MCF 10A (cell line): ENCODE data around the gene PLEKHG7. TPM values are rescaled to one million over a fixed set of nuclear protein-coding genes. Genes with fewer than 3 reads are reported as not detected.

ENCODE experiments used
- BruUV-seq: library from RNA; stranded (reverse); fragments of 400-500 nt; replicated peaks from 2 replicates; lab custom pipeline; 2021; lab: Mats Ljungman, UMichigan
- CTCF ChIA-PET: fragments of 300-600 bp; sonication (Branson Sonifier 250); formaldehyde crosslinking; extraction: SDS; loops from one replicate; lab custom pipeline; 2021; ENCODE audit warnings: antibody characterized with exemption, inconsistent platforms; lab: Yijun Ruan, JAX
- POLR2A ChIA-PET: fragments of 300-600, 350-650 bp; sonication (Branson Sonifier 250); formaldehyde crosslinking; extraction: SDS; loops from one replicate; lab custom pipeline; 2020; ENCODE audit warnings: antibody characterized with exemption, inconsistent platforms; lab: Yijun Ruan, JAX
- DNase-seq: peaks from one replicate; pipeline ENCODE4 v3.0.0-alpha.2; 2018; ENCODE audit not compliant: unreplicated experiment
- H3K27ac Mint-ChIP-seq: one replicate; pipeline ENCODE4 v1.8.0; 2022; ENCODE audit warnings: mild to moderate bottlenecking, low read depth, mixed read lengths; ENCODE audit not compliant: unreplicated experiment
- H3K27me3 Mint-ChIP-seq: one replicate; pipeline ENCODE4 v1.8.0; 2022; ENCODE audit warnings: mixed read lengths; ENCODE audit not compliant: insufficient read depth, unreplicated experiment
- H3K36me3 Mint-ChIP-seq: one replicate; pipeline ENCODE4 v1.8.0; 2022; ENCODE audit warnings: mild to moderate bottlenecking, moderate library complexity, mixed read lengths; ENCODE audit not compliant: insufficient read depth, unreplicated experiment
- H3K4me1 Mint-ChIP-seq: one replicate; pipeline ENCODE4 v1.8.0; 2022; ENCODE audit warnings: mixed read lengths; ENCODE audit not compliant: insufficient read depth, unreplicated experiment
- H3K4me3 Mint-ChIP-seq: one replicate; pipeline ENCODE4 v1.8.0; 2022; ENCODE audit warnings: mild to moderate bottlenecking, moderate library complexity, mixed read lengths; ENCODE audit not compliant: unreplicated experiment
- H3K9me3 Mint-ChIP-seq: one replicate; pipeline ENCODE4 v1.8.0; 2022; ENCODE audit warnings: mixed read lengths; ENCODE audit not compliant: unreplicated experiment
- intact Hi-C: fragments of 100-400 bp; cut with micrococcal nuclease; formaldehyde crosslinking; loops from 2 replicates; pipeline ENCODE4 v1.14.1; 2022
- total RNA-seq: library from RNA; stranded (reverse); gene quantifications from 2 replicates; pipeline ENCODE4 v1.2.3, GENCODE V29; 2022
- TF ChIP-seq, protein P1 (sequence below): fragments of 200-600 bp; IDR thresholded peaks from one replicate; pipeline ENCODE4 v1.8.0; 2022; ENCODE audit warnings: antibody characterized with exemption, mild to moderate bottlenecking; ENCODE audit not compliant: unreplicated experiment

The PLEKHG7 gene
- total RNA-seq, 1 experiment from 2014 or later = not detected

DNA sequence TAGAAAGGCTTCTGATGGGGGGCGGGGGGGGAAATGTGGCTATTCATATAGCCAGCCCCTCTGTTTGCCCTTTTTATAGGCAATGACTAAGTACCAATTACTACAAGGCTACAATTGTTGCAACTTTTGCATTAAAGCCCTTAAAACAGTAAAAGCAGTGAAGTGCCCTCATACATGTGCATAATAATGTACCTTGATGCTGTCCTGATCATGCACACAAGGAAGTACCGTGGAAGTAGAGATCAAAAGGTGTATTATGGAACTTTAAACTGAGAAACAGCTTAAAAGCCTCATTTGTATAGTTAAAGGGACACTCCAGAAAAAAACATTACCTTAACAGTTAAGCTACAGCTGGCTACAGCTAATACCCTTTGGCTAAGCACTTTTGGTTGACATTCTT lies 111.8 kb downstream of the PLEKHG7 start:
- Mint-ChIP-seq H3K36me3 (peaks cover 30% of the 10 kb centered on the region), H3K9me3 (no peaks in the 10 kb centered on the region), H3K27ac (no peak overlapping the region), H3K27me3 (no peaks in the 10 kb centered on the region), H3K4me3 (no peak overlapping the region), H3K4me1 (no peaks in the 10 kb centered on the region)
- POLR2A ChIA-PET = no interaction called here
- no TSS peak for BruUV-seq
- DNase-seq = no peak
- TF ChIP-seq, protein P1, sequence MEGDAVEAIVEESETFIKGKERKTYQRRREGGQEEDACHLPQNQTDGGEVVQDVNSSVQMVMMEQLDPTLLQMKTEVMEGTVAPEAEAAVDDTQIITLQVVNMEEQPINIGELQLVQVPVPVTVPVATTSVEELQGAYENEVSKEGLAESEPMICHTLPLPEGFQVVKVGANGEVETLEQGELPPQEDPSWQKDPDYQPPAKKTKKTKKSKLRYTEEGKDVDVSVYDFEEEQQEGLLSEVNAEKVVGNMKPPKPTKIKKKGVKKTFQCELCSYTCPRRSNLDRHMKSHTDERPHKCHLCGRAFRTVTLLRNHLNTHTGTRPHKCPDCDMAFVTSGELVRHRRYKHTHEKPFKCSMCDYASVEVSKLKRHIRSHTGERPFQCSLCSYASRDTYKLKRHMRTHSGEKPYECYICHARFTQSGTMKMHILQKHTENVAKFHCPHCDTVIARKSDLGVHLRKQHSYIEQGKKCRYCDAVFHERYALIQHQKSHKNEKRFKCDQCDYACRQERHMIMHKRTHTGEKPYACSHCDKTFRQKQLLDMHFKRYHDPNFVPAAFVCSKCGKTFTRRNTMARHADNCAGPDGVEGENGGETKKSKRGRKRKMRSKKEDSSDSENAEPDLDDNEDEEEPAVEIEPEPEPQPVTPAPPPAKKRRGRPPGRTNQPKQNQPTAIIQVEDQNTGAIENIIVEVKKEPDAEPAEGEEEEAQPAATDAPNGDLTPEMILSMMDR = no peak
- CTCF ChIA-PET = interaction anchor here (0.6 to 1.5 kb wide), 3 partner anchors 12 to 161 kb away, joined by 3 to 5 read pairs (median 4); no protein-coding TSS in a partner anchor
- intact Hi-C loops = no loop called here

DNA sequence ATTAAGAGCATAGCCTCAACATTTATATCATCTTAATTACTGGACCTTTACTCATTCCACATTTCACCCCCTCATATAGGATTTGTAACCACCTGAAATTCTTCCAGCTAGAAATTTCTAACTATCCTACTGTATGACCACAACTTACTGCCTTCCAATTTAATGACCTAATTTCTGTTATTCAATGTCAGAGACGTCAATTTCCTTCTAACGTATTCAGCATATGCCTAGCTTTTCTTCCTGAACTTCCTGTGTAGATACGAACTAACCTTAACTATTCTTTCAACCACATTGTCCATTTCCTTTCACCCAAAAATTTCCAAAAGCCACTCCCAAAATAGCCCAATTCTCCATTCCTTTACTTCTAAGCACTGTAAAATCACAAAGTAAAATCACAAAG lies 118.4 kb downstream of the PLEKHG7 start:
- intact Hi-C loops = no loop called here
- no peaks in the 10 kb centered on the region for H3K9me3 Mint-ChIP-seq
- H3K4me1 Mint-ChIP-seq = no peaks in the 10 kb centered on the region
- H3K36me3 Mint-ChIP-seq = peaks cover 14% of the 10 kb centered on the region
- no TSS peak for BruUV-seq
- no peaks in the 10 kb centered on the region for H3K27me3 Mint-ChIP-seq
- no peak for DNase-seq
- no peak overlapping the region for H3K27ac Mint-ChIP-seq
- TF ChIP-seq, protein P1 = no peak
- H3K4me3 Mint-ChIP-seq = no peak overlapping the region
- CTCF ChIA-PET = interaction anchor here (0.6 to 1.1 kb wide), 2 partner anchors 9 to 597 kb away, joined by 3 read pairs; no protein-coding TSS in a partner anchor
- POLR2A ChIA-PET = interaction anchor here (0.5 to 0.9 kb wide), 3 partner anchors 33 to 1609 kb away, joined by 3 read pairs; no protein-coding TSS in a partner anchor

Other genes with a start within 250 kb of the PLEKHG7 start
- 46.3 and 50.1 TPM in 2 replicates for gene EEA1, start 226.3 kb downstream of the PLEKHG7 start, total RNA-seq